Measurements from ENCODE around the gene PGAP3.
A peak's percentile ranks its signal among the peaks of the same experiment; 100 is the strongest.
"Not testable (repeated sequence)": the region's sequence is repeated elsewhere in the genome, so short reads cannot be mapped to it uniquely, and the experiment has no call there.

Gene PGAP3, protein sequence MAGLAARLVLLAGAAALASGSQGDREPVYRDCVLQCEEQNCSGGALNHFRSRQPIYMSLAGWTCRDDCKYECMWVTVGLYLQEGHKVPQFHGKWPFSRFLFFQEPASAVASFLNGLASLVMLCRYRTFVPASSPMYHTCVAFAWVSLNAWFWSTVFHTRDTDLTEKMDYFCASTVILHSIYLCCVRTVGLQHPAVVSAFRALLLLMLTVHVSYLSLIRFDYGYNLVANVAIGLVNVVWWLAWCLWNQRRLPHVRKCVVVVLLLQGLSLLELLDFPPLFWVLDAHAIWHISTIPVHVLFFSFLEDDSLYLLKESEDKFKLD

DNA sequence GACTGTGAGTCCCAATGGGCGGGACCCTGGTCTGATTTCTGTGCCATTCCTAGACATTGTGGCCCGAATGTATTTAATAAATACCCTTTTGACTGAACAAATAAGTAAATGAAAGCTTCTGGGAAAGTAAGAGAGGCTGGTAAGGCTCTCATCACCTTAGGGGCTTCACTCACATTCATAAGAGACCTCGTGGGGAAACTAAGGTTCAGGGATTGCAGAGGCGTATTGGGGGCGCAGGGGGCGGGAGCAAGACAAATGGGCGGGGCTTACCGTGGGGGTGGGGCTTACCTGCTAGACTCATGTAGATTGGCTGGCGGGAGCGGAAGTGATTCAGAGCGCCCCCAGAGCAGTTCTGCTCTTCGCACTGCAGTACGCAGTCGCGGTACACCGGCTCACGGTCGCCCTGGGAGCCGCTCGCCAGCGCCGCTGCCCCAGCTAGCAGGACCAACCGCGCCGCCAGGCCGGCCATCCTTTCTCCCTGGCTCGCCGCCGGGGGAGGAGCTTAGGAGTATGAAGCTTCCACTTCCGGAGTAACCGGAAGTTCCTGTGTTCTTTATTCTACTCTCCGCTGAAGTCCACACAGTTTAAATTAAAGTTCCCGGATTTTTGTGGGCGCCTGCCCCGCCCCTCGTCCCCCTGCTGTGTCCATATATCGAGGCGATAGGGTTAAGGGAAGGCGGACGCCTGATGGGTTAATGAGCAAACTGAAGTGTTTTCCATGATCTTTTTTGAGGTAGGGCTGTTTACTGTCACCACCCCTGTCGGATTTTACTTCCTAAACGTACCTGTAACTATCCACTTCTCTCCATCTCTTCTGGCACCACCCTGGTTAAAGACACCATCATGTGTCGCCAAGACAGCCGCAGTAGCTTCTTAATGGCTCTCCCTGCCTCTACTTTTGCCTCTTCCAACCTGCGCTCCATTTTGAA lies at the start of gene PGAP3:
Gene PGAP3, minus strand, starts transcription at position 512 of the 929 bp plus-strand sequence. Its CDS starts 43 bp downstream, at position 469.
- DNase-seq: peak; percentile 97

DNA sequence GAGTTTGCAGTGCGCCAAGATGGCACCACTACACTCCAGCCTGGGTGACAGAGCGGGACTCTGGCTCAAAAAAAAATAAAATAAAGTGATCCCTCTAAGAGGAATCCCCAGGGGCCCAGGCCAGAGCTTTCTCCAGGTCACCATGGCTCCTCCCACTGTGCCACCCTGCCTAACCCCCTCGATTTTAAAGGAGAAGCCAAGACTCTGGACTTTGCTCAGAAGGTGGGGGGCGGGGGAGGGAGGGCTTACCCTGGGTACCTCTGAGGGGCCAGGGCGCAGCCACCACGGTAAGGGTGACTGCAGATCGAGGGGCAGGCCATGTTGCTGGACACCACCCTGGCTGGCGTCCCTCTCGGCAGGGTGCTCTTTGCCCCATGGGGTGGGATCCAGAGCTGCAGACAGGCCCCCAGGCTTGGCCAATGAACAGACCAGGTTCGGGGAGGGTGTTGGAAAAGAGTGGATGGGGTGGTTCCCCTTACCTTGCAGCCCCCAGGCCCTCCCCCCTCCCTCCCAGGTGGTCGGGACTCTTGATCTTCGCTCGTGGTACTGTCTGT lies 49.4 kb upstream of the PGAP3 start:
- DNase-seq: no peak

DNA sequence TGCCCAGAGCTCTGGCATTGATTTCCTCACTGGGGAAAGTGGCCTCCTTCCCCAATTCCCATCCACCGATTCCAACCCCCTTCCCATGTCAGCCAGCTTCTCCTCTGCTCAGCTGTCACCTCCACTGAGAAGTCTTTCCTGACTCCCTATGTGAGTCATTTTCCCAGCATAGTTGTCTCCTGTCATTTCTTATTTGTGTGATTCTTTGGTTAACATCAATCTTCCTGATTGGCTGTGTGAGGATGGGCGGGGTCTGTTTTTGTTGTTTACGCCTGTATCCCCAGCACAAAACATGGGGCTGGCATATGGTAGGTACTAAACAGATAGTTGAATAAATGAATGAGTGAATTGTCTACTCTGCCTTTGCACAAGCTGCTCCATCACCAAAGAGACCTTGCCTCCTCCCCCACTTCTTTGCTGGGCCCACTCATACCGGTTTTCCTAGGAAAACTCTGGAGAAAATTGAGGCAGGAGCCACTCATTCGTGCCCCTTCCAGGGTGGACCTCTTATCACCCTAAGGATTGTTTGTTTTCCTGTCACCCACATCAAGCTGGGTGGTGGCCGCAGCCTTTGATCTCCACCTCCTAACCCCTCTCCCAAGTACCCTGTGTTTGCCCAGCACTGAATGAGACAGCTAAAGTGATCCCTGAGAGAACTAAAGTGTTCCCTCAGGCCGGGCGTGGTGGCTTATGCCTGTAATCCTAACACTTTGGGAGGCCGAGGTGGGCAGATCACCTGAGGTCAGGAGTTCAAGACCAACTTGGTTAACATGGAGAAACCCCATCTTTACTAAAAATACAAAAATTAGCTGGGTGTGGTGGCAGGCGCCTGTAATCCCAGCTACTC lies 48.7 kb upstream of the PGAP3 start:
- no peak for DNase-seq

DNA sequence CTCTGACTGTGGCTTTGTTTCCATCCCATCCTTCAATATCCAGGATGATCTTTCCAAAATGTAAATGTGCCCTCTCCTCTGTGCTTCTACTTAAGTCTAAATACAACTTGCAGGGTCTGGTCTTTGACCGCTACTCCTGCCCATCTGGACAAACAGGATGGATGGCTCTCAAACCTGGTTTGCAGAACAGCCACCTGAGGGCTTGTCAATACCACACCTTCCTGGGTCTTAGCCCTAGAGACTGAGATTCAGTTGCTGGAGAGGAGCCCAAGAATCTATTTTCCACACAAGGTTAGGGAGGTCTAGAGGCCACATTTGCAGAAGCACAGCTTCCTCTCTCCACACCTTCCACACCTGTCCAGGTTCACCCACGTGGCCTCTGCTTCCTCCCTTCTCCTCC lies 48.0 kb upstream of the PGAP3 start:
- DNase-seq: no peak

DNA sequence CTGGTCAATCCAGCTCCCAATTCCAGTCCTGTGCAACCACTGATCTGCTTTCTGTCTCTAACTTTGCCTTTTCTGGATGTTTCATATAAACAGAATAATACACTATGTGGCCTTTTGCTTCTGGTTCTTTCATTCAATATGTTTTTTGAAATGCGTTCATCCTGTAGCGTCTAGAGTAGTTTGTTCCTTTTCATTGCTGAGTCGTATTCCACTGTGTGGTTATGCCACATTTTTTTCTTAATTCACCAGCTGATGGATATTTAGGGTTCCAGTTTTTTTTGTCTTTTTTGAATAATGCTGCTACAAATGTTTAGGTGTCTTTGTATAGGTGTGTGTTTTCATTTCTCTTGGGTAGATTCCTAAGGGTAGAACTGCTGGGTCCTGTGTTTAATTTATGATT lies 44.7 kb upstream of the PGAP3 start:
- DNase-seq: no peak

DNA sequence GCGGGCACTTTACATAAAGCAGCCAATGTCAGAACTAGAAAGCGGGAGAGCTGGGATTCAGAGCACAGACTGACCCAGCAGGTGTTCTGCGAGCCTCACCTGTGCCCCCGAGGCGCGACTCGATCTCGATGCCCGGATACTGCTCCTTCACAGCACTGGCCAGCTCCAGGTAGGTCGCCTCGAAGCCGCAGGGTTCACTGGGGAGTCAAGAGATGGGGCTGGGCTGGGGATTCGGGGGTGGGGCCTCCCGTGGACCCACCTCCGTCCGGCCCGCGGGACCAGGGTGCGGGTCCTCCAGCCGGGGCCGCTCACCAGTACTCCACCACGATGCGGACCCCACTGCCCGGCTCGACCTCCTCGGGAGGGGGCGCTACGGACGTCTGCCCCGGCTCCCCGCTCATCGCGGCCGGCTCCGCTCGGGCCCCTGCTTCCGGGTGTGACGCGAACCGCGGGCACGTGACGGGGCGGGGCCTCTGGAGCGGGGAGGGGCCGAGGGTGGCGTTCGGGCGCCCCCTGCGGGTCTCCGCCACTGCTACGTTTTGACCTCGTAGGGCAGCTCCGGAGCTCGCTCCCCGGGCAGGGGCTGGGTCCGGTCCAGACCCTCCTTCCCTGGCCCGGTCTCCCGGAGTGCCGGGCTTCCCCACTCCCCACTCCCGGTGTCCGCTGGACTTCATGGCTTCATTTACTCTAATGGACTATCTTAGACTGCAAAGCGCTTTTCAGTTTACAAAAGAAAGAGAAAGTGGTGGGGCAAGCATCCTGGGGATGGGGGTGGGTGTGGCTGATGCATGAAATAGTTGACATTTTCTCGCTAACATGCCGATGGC lies 42.5 kb upstream of the PGAP3 start, which contains the start of gene MIEN1:
Gene MIEN1, minus strand, starts transcription at position 438 of the 827 bp plus-strand sequence. Its CDS starts 37 bp downstream, at position 401.
- peak; percentile 59 for DNase-seq

DNA sequence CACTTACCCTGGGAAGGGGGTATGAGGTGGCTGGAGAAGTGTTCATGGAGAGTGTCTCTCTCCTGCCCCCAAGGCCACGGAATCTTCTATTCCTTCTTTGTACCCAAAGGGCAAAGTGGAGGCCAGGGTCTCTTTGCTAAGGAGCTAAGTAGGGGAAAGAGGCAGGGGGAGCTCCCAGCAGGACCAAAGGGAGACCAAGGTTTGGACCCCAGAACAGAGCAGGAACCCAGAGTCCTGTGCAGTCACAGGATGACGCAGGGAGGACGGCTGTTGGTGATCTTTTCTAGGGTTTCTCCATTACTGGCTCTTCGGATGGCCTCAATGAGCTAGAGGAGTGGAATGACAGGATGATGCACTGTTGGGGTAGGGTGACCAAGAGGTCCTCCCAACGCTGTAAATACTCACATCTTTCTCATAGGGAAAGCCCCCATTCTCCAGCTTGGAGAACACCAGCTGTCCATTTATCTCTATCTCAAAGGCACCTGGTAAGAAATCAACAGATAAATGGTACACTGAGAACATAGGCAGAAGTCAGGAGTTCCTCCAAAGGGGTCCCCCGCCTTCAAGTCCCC lies 41.5 kb upstream of the PGAP3 start:
- no peak for DNase-seq

DNA sequence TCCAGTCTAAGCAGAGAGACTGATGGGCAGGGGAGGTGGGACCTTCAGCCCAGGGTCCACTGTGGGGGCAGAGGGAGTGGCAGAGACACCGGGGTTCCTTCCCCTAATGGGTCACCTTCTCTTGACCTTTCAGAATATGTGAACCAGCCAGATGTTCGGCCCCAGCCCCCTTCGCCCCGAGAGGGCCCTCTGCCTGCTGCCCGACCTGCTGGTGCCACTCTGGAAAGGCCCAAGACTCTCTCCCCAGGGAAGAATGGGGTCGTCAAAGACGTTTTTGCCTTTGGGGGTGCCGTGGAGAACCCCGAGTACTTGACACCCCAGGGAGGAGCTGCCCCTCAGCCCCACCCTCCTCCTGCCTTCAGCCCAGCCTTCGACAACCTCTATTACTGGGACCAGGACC lies 39.7 kb upstream of the PGAP3 start:
- no peak for DNase-seq

DNA sequence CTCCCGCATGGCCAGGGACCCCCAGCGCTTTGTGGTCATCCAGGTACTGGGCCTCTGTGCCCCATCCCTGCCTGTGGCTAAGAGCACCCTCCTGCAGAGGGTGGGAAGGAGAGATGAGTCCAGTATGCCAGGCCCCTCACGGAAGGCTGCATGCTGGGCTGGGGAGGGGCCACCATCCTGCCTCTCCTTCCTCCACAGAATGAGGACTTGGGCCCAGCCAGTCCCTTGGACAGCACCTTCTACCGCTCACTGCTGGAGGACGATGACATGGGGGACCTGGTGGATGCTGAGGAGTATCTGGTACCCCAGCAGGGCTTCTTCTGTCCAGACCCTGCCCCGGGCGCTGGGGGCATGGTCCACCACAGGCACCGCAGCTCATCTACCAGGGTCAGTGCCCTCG lies 38.8 kb upstream of the PGAP3 start:
- DNase-seq: no peak

DNA sequence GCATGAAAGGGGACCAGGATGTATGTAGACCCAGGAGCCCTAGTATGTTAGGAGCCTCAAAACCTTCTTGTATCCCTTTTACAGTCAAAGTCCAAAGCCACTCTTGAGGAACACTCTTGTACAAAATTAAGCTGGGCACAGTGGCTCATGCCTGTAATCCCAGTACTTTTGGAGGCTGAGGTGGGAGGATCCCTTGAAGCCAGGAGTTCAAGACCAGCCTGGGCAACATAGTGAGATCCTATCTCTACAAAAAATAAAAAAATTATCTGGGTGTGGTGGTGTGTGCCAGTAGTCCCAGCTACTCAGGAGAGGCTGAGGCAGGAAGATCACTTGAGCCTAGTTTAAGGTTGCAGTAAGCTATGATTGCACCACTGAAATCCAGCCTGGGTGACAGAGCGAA lies 38.1 kb upstream of the PGAP3 start:
- DNase-seq: not testable (repeated sequence)

DNA sequence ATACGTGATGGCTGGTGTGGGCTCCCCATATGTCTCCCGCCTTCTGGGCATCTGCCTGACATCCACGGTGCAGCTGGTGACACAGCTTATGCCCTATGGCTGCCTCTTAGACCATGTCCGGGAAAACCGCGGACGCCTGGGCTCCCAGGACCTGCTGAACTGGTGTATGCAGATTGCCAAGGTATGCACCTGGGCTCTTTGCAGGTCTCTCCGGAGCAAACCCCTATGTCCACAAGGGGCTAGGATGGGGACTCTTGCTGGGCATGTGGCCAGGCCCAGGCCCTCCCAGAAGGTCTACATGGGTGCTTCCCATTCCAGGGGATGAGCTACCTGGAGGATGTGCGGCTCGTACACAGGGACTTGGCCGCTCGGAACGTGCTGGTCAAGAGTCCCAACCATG lies 36.9 kb upstream of the PGAP3 start:
- DNase-seq: no peak

DNA sequence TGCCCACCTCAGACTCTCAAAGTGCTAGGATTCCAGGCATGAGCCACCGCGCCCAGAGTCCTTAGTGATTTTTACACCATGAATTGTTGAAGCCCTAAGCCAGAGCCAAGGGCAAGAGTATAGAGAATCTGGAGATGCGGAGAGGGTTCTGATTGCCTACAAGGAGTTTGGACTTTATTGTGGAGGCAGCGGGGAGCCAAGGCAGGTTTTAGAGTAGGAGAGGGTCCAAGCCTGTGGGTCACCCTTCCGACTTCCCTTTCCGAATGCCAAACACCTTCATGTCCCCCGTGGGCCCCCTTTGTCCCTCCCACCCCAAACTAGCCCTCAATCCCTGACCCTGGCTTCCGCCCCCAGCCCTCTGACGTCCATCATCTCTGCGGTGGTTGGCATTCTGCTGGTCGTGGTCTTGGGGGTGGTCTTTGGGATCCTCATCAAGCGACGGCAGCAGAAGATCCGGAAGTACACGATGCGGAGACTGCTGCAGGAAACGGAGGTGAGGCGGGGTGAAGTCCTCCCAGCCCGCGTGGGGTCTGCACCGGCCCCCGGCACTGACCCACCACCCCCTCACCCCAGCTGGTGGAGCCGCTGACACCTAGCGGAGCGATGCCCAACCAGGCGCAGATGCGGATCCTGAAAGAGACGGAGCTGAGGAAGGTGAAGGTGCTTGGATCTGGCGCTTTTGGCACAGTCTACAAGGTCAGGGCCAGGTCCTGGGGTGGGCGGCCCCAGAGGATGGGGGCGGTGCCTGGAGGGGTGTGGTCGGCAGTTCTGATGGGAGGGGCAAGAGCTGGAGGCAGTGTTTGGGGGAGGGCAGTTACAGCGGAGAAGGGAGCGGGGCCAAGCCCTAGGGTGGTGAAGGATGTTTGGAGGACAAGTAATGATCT lies 35.4 kb upstream of the PGAP3 start:
- no peak for DNase-seq

DNA sequence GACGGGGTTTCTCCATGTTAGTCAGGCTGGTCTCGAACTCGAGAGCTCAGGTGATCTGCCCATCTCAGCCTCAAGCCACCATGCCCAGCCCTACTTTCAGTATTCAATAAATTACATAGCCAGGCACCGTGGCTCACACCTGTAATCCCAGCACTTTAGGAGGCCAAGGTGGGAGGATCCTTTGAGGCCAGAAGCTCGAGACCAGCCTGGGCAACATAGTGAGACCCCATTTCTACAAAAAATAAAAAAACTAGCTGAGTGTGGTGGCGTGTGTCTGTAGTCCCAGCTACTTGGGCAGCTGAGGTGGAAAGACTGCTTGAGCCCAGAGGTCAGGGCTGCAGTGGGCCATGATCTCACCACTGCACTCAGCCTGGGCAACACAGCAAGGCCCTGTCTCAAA lies 34.2 kb upstream of the PGAP3 start:
- DNase-seq: no peak

DNA sequence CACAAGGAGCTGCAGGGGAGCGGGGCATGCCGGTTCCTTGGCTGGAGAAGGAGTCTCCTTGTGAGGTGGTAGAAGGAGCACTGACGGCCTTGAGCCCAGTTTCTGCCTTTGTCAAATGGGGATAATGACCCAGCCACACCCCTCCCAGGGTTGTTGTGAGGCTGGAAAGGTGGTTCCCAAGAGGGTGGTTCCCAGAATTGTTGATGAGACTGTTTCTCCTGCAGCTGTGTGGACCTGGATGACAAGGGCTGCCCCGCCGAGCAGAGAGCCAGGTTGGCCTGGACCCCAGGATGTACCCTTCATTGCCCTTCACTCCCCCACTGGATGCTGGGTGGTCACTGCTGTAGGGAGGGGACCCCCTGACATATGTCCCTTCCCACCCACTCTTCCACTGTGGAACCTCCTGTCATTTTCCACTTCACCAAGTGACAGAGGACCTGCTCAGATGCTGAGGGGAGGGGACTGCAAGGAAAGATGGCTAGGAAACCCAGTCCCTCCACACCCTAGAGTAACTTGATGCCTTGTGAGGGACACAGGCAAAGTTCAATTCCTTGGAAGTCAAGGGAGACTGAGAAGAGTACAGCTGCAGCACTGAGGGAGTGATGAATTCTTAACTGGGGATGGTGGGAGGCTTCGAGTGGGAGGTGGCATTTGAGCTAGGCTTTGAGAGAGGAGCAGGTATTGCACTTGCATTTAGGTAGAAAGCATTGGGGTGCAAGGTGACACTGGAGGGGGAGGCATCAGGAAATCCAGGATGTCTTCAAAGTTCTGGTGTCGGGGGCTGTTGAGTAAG lies 31.9 kb upstream of the PGAP3 start:
- no peak for DNase-seq

DNA sequence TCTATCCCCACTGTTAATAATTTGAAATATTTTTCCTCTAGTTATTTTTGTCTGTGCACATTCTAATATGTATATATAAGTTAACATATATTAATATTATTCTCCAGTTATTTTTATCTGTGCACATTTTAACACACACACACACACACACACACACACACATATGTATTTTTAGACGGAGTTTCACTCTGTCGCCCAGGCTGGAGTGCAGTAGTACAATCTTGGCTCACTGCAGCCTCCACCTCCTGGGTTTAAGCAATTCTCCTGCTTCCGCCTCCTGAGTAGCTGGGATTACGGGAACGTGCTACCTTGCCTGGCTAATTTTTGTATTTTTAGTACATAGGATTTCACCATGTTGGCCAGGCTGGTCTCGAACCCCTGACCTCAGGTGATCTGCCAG lies 29.8 kb upstream of the PGAP3 start:
- no peak for DNase-seq

DNA sequence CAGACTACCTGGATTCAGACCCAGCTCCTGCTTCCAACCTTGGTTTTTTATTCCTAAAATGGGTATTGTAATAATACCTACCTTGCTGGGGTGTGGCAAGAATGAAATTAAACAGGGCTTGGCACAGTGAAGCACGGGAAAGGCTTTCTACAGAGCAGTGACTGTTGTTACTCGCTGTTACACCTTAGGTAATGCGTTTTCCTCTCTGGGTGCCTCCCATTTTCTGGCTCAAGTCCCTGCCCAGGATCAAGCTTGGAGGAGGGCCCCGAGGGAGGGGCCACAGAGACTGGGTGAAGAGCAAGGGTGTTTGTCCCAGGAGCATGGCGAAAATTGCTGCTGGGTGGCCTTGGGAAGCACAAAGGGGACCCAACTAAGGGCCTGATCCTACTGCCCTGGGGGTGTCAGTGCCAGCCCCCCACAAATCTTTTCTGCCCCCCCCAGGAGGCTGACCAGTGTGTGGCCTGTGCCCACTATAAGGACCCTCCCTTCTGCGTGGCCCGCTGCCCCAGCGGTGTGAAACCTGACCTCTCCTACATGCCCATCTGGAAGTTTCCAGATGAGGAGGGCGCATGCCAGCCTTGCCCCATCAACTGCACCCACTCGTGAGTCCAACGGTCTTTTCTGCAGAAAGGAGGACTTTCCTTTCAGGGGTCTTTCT lies 29.2 kb upstream of the PGAP3 start:
- DNase-seq: no peak

DNA sequence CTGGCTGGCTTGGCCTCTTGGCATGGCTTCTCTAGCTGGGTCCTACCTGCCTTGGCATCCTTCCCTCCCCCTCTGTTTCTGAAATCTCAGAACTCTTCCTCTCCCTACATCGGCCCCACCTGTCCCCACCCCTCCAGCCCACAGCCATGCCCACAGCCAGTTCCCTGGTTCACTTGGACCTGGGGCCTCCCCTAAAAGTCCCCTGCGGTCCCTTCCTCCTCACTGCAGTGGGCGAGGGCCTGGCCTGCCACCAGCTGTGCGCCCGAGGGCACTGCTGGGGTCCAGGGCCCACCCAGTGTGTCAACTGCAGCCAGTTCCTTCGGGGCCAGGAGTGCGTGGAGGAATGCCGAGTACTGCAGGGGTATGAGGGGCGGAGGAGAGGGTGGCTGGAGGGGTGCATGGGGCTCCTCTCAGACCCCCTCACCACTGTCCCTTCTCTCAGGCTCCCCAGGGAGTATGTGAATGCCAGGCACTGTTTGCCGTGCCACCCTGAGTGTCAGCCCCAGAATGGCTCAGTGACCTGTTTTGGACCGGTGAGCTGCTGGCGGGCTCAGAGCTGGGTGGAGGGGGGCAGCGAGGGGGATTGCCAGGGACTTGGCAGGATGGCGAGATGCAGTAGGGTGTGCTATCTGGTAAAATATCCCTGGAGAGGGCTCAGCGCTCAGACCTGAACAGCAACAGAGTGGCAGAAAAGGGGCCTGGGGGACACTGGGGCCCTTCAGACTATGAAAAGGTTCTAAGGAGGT lies 28.4 kb upstream of the PGAP3 start:
- DNase-seq: no peak

DNA sequence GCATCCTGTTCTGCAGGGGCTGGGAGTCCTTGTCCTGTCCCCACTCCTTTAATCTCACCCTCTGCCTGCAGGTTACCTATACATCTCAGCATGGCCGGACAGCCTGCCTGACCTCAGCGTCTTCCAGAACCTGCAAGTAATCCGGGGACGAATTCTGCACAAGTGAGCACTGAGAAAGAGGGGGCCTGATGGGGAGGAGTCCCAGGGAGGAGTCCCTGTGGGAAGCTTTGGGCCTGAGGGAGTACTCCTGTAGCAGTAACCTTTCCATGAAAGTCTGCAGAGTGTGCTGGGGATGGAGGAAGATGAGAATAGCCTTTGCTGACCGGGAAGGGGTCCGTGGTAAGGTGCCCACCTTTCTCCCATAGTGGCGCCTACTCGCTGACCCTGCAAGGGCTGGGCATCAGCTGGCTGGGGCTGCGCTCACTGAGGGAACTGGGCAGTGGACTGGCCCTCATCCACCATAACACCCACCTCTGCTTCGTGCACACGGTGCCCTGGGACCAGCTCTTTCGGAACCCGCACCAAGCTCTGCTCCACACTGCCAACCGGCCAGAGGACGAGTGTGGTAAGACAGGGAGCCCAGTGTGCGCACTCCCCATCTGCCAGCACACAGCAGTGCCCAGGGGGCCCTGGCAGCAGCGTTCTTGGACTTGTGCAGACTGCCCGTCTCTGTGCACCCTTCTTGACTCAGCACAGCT lies 27.7 kb upstream of the PGAP3 start:
- no peak for DNase-seq
